Endothelial cell of umbilical vein (primary cell): Measurements from ENCODE around the gene NUDT9. TPM values are rescaled to one million over a fixed set of nuclear protein-coding genes. Genes with fewer than 3 reads are reported as not detected.

Source experiments
- BruUV-seq: library from RNA; stranded (reverse); fragments of 400-500 nt; replicated peaks from 2 replicates; lab custom pipeline; 2021; lab: Mats Ljungman, UMichigan
- CTCF ChIA-PET: fragments of 300-600, 350-600 bp; sonication (Branson Sonifier 250); formaldehyde crosslinking; loops from one replicate; lab custom pipeline; 2021; ENCODE audit warnings: antibody characterized with exemption, inconsistent platforms; lab: Charles Lee
- POLR2A ChIA-PET: fragments of 300-600, 350-600 bp; sonication (Branson Sonifier 250); formaldehyde crosslinking; loops from one replicate; lab custom pipeline; 2021; ENCODE audit warnings: antibody characterized with exemption, inconsistent platforms; lab: Charles Lee
- DNase-seq: peaks from one replicate; pipeline ENCODE4 v3.0.0-alpha.2; 2011; ENCODE audit warnings: low read depth, low spot score
- FAIRE-seq: peaks from 2 replicates; lab custom pipeline; 2011; peaks lifted over from hg19 to GRCh38; lab: Jason Lieb, UNC
- H2AFZ ChIP-seq: 2 replicates; pipeline ENCODE4 v1.6.0; 2012; ENCODE audit warnings: low read depth, low read length, control low read depth, inconsistent platforms
- H3K27ac ChIP-seq: 2 replicates; pipeline ENCODE4 v1.5.1; 2011; ENCODE audit warnings: low read depth, mild to moderate bottlenecking, control low read depth, low read length, moderate library complexity; ENCODE audit not compliant: insufficient read depth
- H3K27me3 ChIP-seq, 2 experiments: 2 replicates each; pipeline versions ENCODE4 v1.6.0 to v1.6.1; 2011; ENCODE audit warnings: low read length in 2 of 2, mixed read lengths in 1 of 2; ENCODE audit not compliant: control insufficient read depth in 2 of 2, insufficient read depth in 2 of 2
- H3K36me3 ChIP-seq, 2 experiments: 2 replicates in 1 of 2; 3 replicates in 1 of 2; pipeline ENCODE4 v1.5.1; 2011; ENCODE audit warnings: low read length in 2 of 2, mild to moderate bottlenecking in 1 of 2, moderate library complexity in 1 of 2; ENCODE audit not compliant: control insufficient read depth in 2 of 2, insufficient read depth in 2 of 2; ENCODE audit errors: extremely low read depth in 1 of 2
- H3K4me1 ChIP-seq: 3 replicates; pipeline ENCODE4 v1.5.1; 2011; ENCODE audit warnings: mild to moderate bottlenecking, low read length; ENCODE audit not compliant: control insufficient read depth, insufficient read depth; ENCODE audit errors: extremely low read depth
- H3K4me2 ChIP-seq: 2 replicates; pipeline ENCODE4 v1.6.1; 2011; ENCODE audit warnings: low read length, control low read depth, mixed read lengths; ENCODE audit not compliant: insufficient read depth
- H3K4me3 ChIP-seq, 3 experiments: fragments of 200-600 bp in 1 of 3; sonication (generic), shearing (Covaris generic) in 1 of 3; replicated peaks in 1 of 3; 2 replicates each; pipeline ENCODE4 v1.5.1; 2011 to 2016; ENCODE audit warnings: control low read depth in 3 of 3, low read length in 3 of 3, mild to moderate bottlenecking in 2 of 3, inconsistent platforms in 1 of 3, low read depth in 1 of 3, moderate library complexity in 1 of 3; ENCODE audit not compliant: insufficient read depth in 1 of 3
- H3K79me2 ChIP-seq: 2 replicates; pipeline ENCODE4 v1.6.0; 2012; ENCODE audit warnings: low read length, inconsistent platforms; ENCODE audit not compliant: control insufficient read depth, insufficient read depth
- H3K9ac ChIP-seq: replicated peaks from 2 replicates; pipeline ENCODE3; 2011; ENCODE audit warnings: low read length, control low read depth; ENCODE audit not compliant: insufficient read depth; ENCODE audit errors: extremely low read depth
- H3K9me1 ChIP-seq: replicated peaks from 3 replicates; pipeline ENCODE4 v1.6.0; 2011; ENCODE audit warnings: mild to moderate bottlenecking, low read length; ENCODE audit not compliant: control insufficient read depth, insufficient read depth; ENCODE audit errors: extremely low read depth
- H3K9me3 ChIP-seq: replicated peaks from 2 replicates; pipeline ENCODE4 v1.5.1; 2012; ENCODE audit warnings: low read length, inconsistent platforms; ENCODE audit not compliant: control insufficient read depth, insufficient read depth
- H4K20me1 ChIP-seq: replicated peaks from 2 replicates; pipeline ENCODE3; 2011; ENCODE audit warnings: mild to moderate bottlenecking, low read length; ENCODE audit not compliant: control insufficient read depth, insufficient read depth; ENCODE audit errors: extremely low read depth
- CTCF ChIP-seq, 2 donors: IDR thresholded peaks; 1 replicate in 1 of 2; 2 replicates in 1 of 2; pipeline ENCODE4 v1.5.1; 2011; ENCODE audit warnings: low read length in 2 of 2, mild to moderate bottlenecking in 2 of 2, moderate library complexity in 2 of 2, control low read depth in 1 of 2, inconsistent platforms in 1 of 2, low read depth in 1 of 2; ENCODE audit not compliant: insufficient read depth in 1 of 2; ENCODE audit errors: extremely low read depth in 1 of 2
- EZH2 ChIP-seq: IDR thresholded peaks from 2 replicates; pipeline ENCODE4 v1.6.1; 2012; ENCODE audit warnings: borderline replicate concordance, low read depth, mild to moderate bottlenecking, moderate library complexity, low read length, inconsistent platforms; ENCODE audit not compliant: severe bottlenecking
- FOS ChIP-seq: IDR thresholded peaks from 2 replicates; pipeline ENCODE4 v1.6.1; 2011; ENCODE audit warnings: mild to moderate bottlenecking, low read length, moderate library complexity, borderline replicate concordance; ENCODE audit not compliant: insufficient read depth
- GATA2 ChIP-seq: IDR thresholded peaks from 2 replicates; pipeline ENCODE4 v1.7.0; 2011; ENCODE audit warnings: low read depth, mild to moderate bottlenecking, moderate library complexity, mixed read lengths, low read length; ENCODE audit not compliant: insufficient read length, insufficient read depth
- JUN ChIP-seq: IDR thresholded peaks from 2 replicates; pipeline ENCODE4 v1.6.1; 2011; ENCODE audit warnings: borderline replicate concordance, low read depth; ENCODE audit not compliant: insufficient read length, insufficient read depth
- MAX ChIP-seq: IDR thresholded peaks from 2 replicates; pipeline ENCODE4 v1.6.1; 2011; ENCODE audit not compliant: insufficient read depth, insufficient read length
- MYC ChIP-seq: IDR thresholded peaks from one replicate; pipeline ENCODE4 v1.6.1; 2011; ENCODE audit warnings: mild to moderate bottlenecking, low read depth, low read length
- POLR2A ChIP-seq: IDR thresholded peaks from 2 replicates; pipeline ENCODE4 v1.6.1; 2012; ENCODE audit warnings: low read depth, mild to moderate bottlenecking, control low read depth, low read length
- POLR2AphosphoS5 ChIP-seq: IDR thresholded peaks from 2 replicates; pipeline ENCODE4 v1.6.1; 2012; ENCODE audit warnings: low read depth, mild to moderate bottlenecking, control low read depth, low read length, moderate library complexity; ENCODE audit not compliant: insufficient read depth
- dilution Hi-C: fragments of 300-500 bp; cut with MboI; formaldehyde crosslinking; loops from one replicate; pipeline ENCODE4 v1.15.0; 2019; ENCODE audit warnings: low sequenced_read_pairs; ENCODE audit not compliant: extremely low pct_ligation_motif_present
- intact Hi-C: fragments of 100-400 bp; cut with micrococcal nuclease; formaldehyde crosslinking; loops from one replicate; pipeline ENCODE4 v1.10.0; 2022
- polyA plus RNA-seq, 4 experiments: library from polyadenylated mRNA; depleted of rRNA in 3 of 4; stranded (reverse) in 3 of 4; unstranded in 1 of 4; fragments of >200 nt; gene quantifications; 2 replicates each; pipeline versions ENCODE4 v1.2.1 to v1.2.3, GENCODE V29; 2011 to 2012; ENCODE audit warnings: missing spikeins in 1 of 4
- total RNA-seq: library from RNA; stranded (reverse); gene quantifications from 2 replicates; pipeline ENCODE4 v1.2.3, GENCODE V29; 2021

NUDT9 gene
- total and polyA plus RNA-seq, 2 donors (not counting 3 experiments of a cell fraction or from before 2014, with no cell fraction given): 15.3 to 25.0 TPM

GRCh38 chr4:87500092-87500462 is 77.7 kb downstream of the NUDT9 start:
- no peak for TF ChIP-seq MYC
- no peak for TF ChIP-seq EZH2
- TF ChIP-seq CTCF (IDR thresholded peaks at IDR 0.05; ENCODE audit: extremely low read depth in 1 of 2, insufficient read depth in 1 of 2, low read depth in 1 of 2, low read length in 2 of 2): no peak
- Histone ChIP-seq H3K4me1 (peaks cover 6% of the 10 kb centered on the region), H3K79me2 (no peaks in the 10 kb centered on the region), H3K4me3 (no peak overlapping the region), H4K20me1 (no peaks in the 10 kb centered on the region), H3K27me3 (no peaks in the 10 kb centered on the region), H3K9me3 (no peaks in the 10 kb centered on the region), H3K27ac (no peak overlapping the region), H3K9me1 (no peaks in the 10 kb centered on the region), H3K9ac (no peak overlapping the region), H2AFZ (no peak overlapping the region), H3K4me2 (no peak overlapping the region), H3K36me3 (no peaks in the 10 kb centered on the region)
- no TSS peak for BruUV-seq
- ChIA-PET POLR2A (no interaction called here), CTCF (no interaction called here)
- FAIRE-seq (no peak), DNase-seq (no peak)
- intact Hi-C loops (no loop called here), dilution Hi-C loops (no loop called here)

GRCh38 chr4:87502580-87503238 is 80.3 kb downstream of the NUDT9 start:
- no peak overlapping the region for H3K4me3 ChIP-seq
- no peaks in the 10 kb centered on the region for H3K27me3 ChIP-seq
- no peak overlapping the region for H2AFZ ChIP-seq
- H3K9ac ChIP-seq: no peak overlapping the region
- H3K4me1 ChIP-seq: peaks cover 6% of the 10 kb centered on the region
- peak; percentile 73 for DNase-seq
- TF ChIP-seq POLR2AphosphoS5 (no peak), GATA2 (no peak), CTCF (IDR thresholded peaks at IDR 0.05; ENCODE audit: extremely low read depth in 1 of 2, insufficient read depth in 1 of 2, low read depth in 1 of 2, low read length in 2 of 2) (no peak), MAX (no peak), EZH2 (no peak), MYC (no peak), JUN (no peak), POLR2A (no peak), FOS (no peak)
- CTCF ChIA-PET: interaction anchor here (1.4 to 1.8 kb wide), 2 partner anchors 9 to 12 kb away, joined by 5 to 7 read pairs; no protein-coding TSS in a partner anchor
- H3K27ac ChIP-seq: no peak overlapping the region
- BruUV-seq: no TSS peak
- no peak overlapping the region for H3K4me2 ChIP-seq
- dilution Hi-C loops: no loop called here
- H4K20me1 ChIP-seq: no peaks in the 10 kb centered on the region
- H3K9me3 ChIP-seq: no peaks in the 10 kb centered on the region
- FAIRE-seq: peak; percentile 72
- no peaks in the 10 kb centered on the region for H3K36me3 ChIP-seq
- intact Hi-C loops: no loop called here
- no peaks in the 10 kb centered on the region for H3K9me1 ChIP-seq
- no peaks in the 10 kb centered on the region for H3K79me2 ChIP-seq
- POLR2A ChIA-PET: no interaction called here
